ENCODE measurements around the gene ADAMTSL1. TPM values are rescaled to one million over a fixed set of nuclear protein-coding genes. Genes with fewer than 3 reads are reported as not detected.

Gene ADAMTSL1
- total RNA-seq, 2 experiments from 2014 or later = not detected

DNA sequence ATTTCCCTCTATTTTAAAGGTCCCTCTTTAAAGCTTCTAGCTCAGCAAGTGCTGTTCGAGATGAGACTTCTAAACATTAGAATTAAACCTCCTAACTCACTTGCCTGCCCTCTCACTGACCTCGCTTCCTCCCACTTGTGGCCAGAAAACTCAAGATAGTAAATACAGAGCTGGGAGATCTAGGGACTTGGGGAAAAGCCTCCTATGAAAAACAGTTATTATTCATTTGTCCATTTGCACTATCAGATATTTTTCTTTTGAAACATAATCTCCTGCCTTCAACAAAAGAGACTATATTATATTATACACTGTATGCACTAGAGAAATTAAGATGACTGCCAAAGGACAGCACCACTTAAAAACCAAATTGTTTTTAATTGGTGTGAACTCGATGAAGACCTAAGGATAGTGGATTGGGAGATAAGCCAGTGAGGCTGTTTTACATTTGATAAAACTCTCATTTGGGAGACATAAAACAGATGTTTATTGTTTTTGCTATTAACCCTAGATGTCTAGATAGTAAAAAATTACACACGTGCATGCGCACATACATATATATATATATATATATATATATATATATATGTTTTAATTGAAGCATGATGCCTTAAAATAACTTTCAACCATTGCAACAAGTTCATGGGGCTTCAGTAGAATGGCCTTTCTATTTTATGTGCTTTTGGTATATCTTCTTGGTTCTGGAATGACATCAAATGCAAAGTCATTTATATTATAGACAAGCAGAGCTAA is 229.4 kb downstream of the ADAMTSL1 start:
- H3K9me3 Mint-ChIP-seq = peaks cover 2% of the 10 kb centered on the region
- no peaks in the 10 kb centered on the region for H3K27me3 Mint-ChIP-seq
- ChIA-PET CTCF (no interaction called here), POLR2A (no interaction called here)
- no peaks in the 10 kb centered on the region for H3K4me1 Mint-ChIP-seq (ENCODE audit: low read depth)
- H3K36me3 Mint-ChIP-seq (ENCODE audit: low read depth) = no peaks in the 10 kb centered on the region
- ATAC-seq (no peak), DNase-seq (no peak)
- no peak overlapping the region for H3K4me3 Mint-ChIP-seq
- no peak overlapping the region for H3K27ac Mint-ChIP-seq
- TF ChIP-seq, protein P1, sequence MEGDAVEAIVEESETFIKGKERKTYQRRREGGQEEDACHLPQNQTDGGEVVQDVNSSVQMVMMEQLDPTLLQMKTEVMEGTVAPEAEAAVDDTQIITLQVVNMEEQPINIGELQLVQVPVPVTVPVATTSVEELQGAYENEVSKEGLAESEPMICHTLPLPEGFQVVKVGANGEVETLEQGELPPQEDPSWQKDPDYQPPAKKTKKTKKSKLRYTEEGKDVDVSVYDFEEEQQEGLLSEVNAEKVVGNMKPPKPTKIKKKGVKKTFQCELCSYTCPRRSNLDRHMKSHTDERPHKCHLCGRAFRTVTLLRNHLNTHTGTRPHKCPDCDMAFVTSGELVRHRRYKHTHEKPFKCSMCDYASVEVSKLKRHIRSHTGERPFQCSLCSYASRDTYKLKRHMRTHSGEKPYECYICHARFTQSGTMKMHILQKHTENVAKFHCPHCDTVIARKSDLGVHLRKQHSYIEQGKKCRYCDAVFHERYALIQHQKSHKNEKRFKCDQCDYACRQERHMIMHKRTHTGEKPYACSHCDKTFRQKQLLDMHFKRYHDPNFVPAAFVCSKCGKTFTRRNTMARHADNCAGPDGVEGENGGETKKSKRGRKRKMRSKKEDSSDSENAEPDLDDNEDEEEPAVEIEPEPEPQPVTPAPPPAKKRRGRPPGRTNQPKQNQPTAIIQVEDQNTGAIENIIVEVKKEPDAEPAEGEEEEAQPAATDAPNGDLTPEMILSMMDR (IDR thresholded peaks at IDR 0.05) = no peak
- intact Hi-C loops (cut with micrococcal nuclease) = no loop called here

DNA sequence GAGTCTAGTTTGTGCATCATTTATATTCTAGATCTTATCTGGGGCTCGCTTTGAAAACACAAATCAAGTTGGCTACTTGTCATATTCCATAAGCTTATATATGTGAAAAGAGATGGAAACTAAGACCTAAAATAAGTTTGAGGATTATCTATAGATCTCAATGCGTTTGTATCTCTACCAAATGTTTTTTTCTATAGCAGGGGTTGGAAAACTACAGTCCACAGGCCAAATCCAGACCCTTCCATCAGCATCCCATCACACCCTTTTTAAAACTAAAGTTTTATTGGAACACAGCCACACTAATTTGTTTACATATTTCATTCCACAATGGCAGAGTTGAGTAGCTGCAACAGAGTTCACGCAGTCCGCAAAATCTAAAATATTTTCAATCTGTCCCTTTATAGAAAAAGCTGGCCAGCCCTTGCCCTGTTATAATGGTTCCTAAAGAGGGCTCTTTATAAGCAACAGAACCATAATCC is 230.0 kb downstream of the ADAMTSL1 start:
- Mint-ChIP-seq H3K27me3 (no peaks in the 10 kb centered on the region), H3K27ac (no peak overlapping the region), H3K4me3 (no peak overlapping the region), H3K4me1 (ENCODE audit: low read depth) (no peaks in the 10 kb centered on the region), H3K36me3 (ENCODE audit: low read depth) (no peaks in the 10 kb centered on the region), H3K9me3 (peaks cover 2% of the 10 kb centered on the region)
- no peak for DNase-seq
- intact Hi-C loops (cut with micrococcal nuclease) = no loop called here
- POLR2A ChIA-PET = no interaction called here
- CTCF ChIA-PET = no interaction called here
- no peak for ATAC-seq
- TF ChIP-seq, protein P1 (IDR thresholded peaks at IDR 0.05) = no peak

DNA sequence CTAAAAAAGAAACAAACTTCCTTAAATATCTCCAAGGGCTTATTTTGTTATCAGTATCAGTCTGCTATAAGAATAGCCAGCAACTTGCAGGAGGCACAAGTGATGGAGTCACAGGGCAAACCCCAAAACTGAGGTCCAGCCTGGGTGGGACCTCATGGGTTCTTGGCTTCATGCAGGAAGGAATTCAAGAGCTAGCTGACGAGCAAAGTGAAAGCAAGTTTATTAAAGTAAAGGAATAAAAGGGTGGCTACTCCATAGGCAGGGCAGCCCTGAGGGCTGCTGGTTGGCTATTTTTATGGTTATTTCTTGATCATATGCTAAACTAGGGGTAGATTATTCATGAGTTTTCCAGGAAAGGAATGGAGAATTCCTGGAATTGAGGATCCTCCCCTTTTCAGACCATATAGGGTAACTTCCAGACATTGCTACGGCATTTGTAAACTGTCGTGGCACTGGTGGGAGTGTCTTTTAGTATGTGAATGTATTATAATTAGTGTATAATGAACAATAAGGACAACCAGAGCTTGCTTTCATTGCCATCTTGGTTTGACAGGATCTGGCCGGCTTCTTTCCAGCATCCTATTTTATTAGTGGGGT is 231.9 kb downstream of the ADAMTSL1 start:
- Mint-ChIP-seq H3K36me3 (ENCODE audit: low read depth) (no peaks in the 10 kb centered on the region), H3K27me3 (no peaks in the 10 kb centered on the region), H3K4me3 (no peak overlapping the region), H3K27ac (no peak overlapping the region), H3K9me3 (peaks cover 2% of the 10 kb centered on the region), H3K4me1 (ENCODE audit: low read depth) (no peaks in the 10 kb centered on the region)
- ChIA-PET POLR2A (no interaction called here), CTCF (no interaction called here)
- intact Hi-C loops (cut with micrococcal nuclease) = no loop called here
- no peak for DNase-seq
- TF ChIP-seq, protein P1 (IDR thresholded peaks at IDR 0.05) = no peak
- ATAC-seq = no peak

DNA sequence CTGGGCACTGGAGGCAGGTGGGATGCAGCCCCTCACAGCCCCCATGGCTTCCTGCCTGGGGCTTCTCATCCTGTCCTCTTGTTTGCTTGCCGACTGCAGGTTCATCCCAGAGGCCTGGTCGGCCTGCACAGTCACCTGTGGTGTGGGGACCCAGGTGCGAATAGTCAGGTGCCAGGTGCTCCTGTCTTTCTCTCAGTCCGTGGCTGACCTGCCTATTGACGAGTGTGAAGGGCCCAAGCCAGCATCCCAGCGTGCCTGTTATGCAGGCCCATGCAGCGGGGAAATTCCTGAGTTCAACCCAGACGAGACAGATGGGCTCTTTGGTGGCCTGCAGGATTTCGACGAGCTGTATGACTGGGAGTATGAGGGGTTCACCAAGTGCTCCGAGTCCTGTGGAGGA is 232.7 kb downstream of the ADAMTSL1 start:
- intact Hi-C loops (cut with micrococcal nuclease) = no loop called here
- H3K27ac Mint-ChIP-seq = no peak overlapping the region
- CTCF ChIA-PET = no interaction called here
- H3K4me3 Mint-ChIP-seq = no peak overlapping the region
- no peaks in the 10 kb centered on the region for H3K4me1 Mint-ChIP-seq (ENCODE audit: low read depth)
- no peak for DNase-seq
- H3K36me3 Mint-ChIP-seq (ENCODE audit: low read depth) = no peaks in the 10 kb centered on the region
- ATAC-seq = no peak
- peaks cover 2% of the 10 kb centered on the region for H3K9me3 Mint-ChIP-seq
- POLR2A ChIA-PET = no interaction called here
- TF ChIP-seq, protein P1 (IDR thresholded peaks at IDR 0.05) = no peak
- H3K27me3 Mint-ChIP-seq = no peaks in the 10 kb centered on the region

DNA sequence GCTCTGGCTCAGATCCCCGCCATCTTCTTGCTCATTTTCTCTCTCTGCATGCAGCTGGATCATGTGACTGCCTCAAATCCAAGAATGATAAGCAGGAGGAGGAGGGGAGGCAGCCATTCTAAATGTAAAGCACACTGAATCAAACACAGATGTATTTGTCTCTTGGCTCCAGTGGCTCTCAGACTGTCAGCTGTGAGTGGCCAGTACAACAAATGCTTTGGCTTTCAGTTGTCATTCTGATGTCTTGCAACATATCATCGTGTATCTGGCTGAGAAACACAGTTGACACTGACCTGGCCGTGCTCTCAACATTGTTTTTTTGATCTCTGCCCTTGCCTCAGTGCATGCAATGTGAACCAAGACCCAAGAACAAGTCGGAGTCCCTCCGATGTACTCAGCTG is 233.1 kb downstream of the ADAMTSL1 start:
- TF ChIP-seq, protein P1 (IDR thresholded peaks at IDR 0.05) = no peak
- no peaks in the 10 kb centered on the region for H3K27me3 Mint-ChIP-seq
- H3K27ac Mint-ChIP-seq = no peak overlapping the region
- H3K4me1 Mint-ChIP-seq (ENCODE audit: low read depth) = no peaks in the 10 kb centered on the region
- H3K9me3 Mint-ChIP-seq = no peaks in the 10 kb centered on the region
- DNase-seq (no peak), ATAC-seq (no peak)
- ChIA-PET POLR2A (no interaction called here), CTCF (no interaction called here)
- H3K4me3 Mint-ChIP-seq = no peak overlapping the region
- intact Hi-C loops (cut with micrococcal nuclease) = no loop called here
- H3K36me3 Mint-ChIP-seq (ENCODE audit: low read depth) = no peaks in the 10 kb centered on the region
